HepG2 (cell line): Measurements from ENCODE around the gene NRSN2. TPM values are rescaled to one million over a fixed set of nuclear protein-coding genes. Genes with fewer than 3 reads are reported as not detected.

Experiments used
- DNMT3B ChIP-seq: conservative IDR thresholded peaks from 2 replicates; pipeline ENCODE4 v1.6.1; 2016; ENCODE audit warnings: missing biosample characterization, control low read depth
- ELF1 ChIP-seq: sonication (generic); formaldehyde crosslinking; IDR thresholded peaks from 2 replicates; pipeline ENCODE4 v1.4.0; 2020; ENCODE audit warnings: missing genetic modification reagents
- ERF ChIP-seq: IDR thresholded peaks from 2 replicates; pipeline ENCODE4 v1.6.1; 2018; ENCODE audit warnings: missing biosample characterization, missing genetic modification reagents
- GATAD2A ChIP-seq: IDR thresholded peaks from 2 replicates; pipeline ENCODE4 v1.6.1; 2016
- HBP1 ChIP-seq: IDR thresholded peaks from 2 replicates; pipeline ENCODE4 v1.6.1; 2016; ENCODE audit warnings: low read depth, control low read depth
- MXD4 ChIP-seq: IDR thresholded peaks from 2 replicates; pipeline ENCODE4 v1.6.1; 2016; ENCODE audit warnings: mild to moderate bottlenecking, missing biosample characterization, missing genetic modification reagents
- NR2C2 ChIP-seq: sonication (generic); formaldehyde crosslinking; IDR thresholded peaks from 2 replicates; pipeline ENCODE4 v1.4.0; 2020; ENCODE audit warnings: missing genetic modification reagents, mild to moderate bottlenecking, moderate library complexity, borderline replicate concordance
- RAD21 ChIP-seq: fragments of 450-650 bp; formaldehyde crosslinking; IDR thresholded peaks from 2 replicates; pipeline ENCODE4 v1.5.0; 2020; ENCODE audit warnings: mild to moderate bottlenecking
- SRSF4 ChIP-seq: fragments of 200-400 bp; formaldehyde crosslinking; IDR thresholded peaks from one replicate; pipeline ENCODE4 v1.6.1; 2018; ENCODE audit warnings: mild to moderate bottlenecking, low read depth, low read length, moderate library complexity; ENCODE audit not compliant: poor library complexity, severe bottlenecking
- ZNF235 ChIP-seq: sonication (generic); formaldehyde crosslinking; IDR thresholded peaks from 2 replicates; pipeline ENCODE4 v1.8.1; 2023; ENCODE audit warnings: mild to moderate bottlenecking, missing genetic modification reagents, borderline replicate concordance
- ZNF274 ChIP-seq: sonication (generic); formaldehyde crosslinking; IDR thresholded peaks from 2 replicates; pipeline ENCODE4 v1.5.1; 2020; ENCODE audit warnings: mild to moderate bottlenecking, missing genetic modification reagents
- ZNF746 ChIP-seq: sonication (generic); formaldehyde crosslinking; IDR thresholded peaks from 2 replicates; pipeline ENCODE4 v1.8.0; 2022; ENCODE audit warnings: mild to moderate bottlenecking, missing genetic modification reagents
- ZNF749 ChIP-seq: sonication (generic); formaldehyde crosslinking; IDR thresholded peaks from 2 replicates; pipeline ENCODE4 v1.8.0; 2022; ENCODE audit warnings: mild to moderate bottlenecking, missing genetic modification reagents, moderate library complexity, borderline replicate concordance
- ZNF768 ChIP-seq: sonication (generic); formaldehyde crosslinking; IDR thresholded peaks from 2 replicates; pipeline ENCODE4 v1.4.0; 2020; ENCODE audit warnings: missing genetic modification reagents
- ZSCAN21 ChIP-seq: sonication (generic); formaldehyde crosslinking; IDR thresholded peaks from 2 replicates; pipeline ENCODE4 v1.8.0; 2022; ENCODE audit warnings: mild to moderate bottlenecking, missing genetic modification reagents, moderate library complexity, borderline replicate concordance
- ZSCAN30 ChIP-seq: sonication (generic); formaldehyde crosslinking; IDR thresholded peaks from 2 replicates; pipeline ENCODE4 v1.5.0; 2020; ENCODE audit warnings: mild to moderate bottlenecking, missing genetic modification reagents
- polyA plus RNA-seq, 8 experiments: library from polyadenylated mRNA; depleted of rRNA in 3 of 8; stranded (reverse) in 7 of 8; unstranded in 1 of 8; fragments of >200 nt; fragmentation: Illumina TruSeq in 4 of 8; extraction: Trizol in 4 of 8; gene quantifications; 2 replicates each; pipeline versions ENCODE4 v1.2.1 to v1.2.3, GENCODE V29; 2011 to 2016; ENCODE audit warnings: low read depth in 4 of 8, missing spikeins in 1 of 8, mixed read lengths in 1 of 8; ENCODE audit not compliant: insufficient read depth in 1 of 8
- total RNA-seq, 5 experiments: library from RNA; depleted of rRNA; stranded (reverse); fragments of >200 nt; fragmentation: Illumina TruSeq; extraction: Trizol; gene quantifications; 2 replicates each; pipeline ENCODE4 v1.2.3, GENCODE V29; 2016; ENCODE audit warnings: low read depth in 1 of 5
- TF ChIP-seq, protein P1 (sequence below): sonication (generic); formaldehyde crosslinking; IDR thresholded peaks from 2 replicates; pipeline ENCODE4 v1.9.0; 2021; ENCODE audit warnings: mild to moderate bottlenecking, missing genetic modification reagents
- TF ChIP-seq, protein P2 (sequence below), 2 experiments: fragments of 450-650 bp in 1 of 2; sonication (generic) in 1 of 2; formaldehyde crosslinking; IDR thresholded peaks; 2 replicates each; pipeline versions ENCODE4 v1.5.0 to v1.8.0; 2020 to 2022; ENCODE audit warnings: mild to moderate bottlenecking in 1 of 2, missing genetic modification reagents in 1 of 2

The NRSN2 gene
- total and polyA plus RNA-seq, 2 of the 13 experiments (the other 11 are each of a cell fraction or from before 2014, with no cell fraction given): 32.3 to 49.4 TPM

- TF ChIP-seq HBP1 (no peak), RAD21 (no peak), ELF1 (CRISPR knock-in tag) (no peak), ZSCAN21 (CRISPR knock-in tag) (peak; percentile 18; the same call in 1 of the 2 replicates), ZNF235 (no peak), GATAD2A (CRISPR knock-in tag) (peak; percentile 54; the same call in 1 of the 2 replicates), ERF (CRISPR knock-in tag) (0 out of 2 replicates have a peak, but pooled peaks have one; percentile 3), DNMT3B (CRISPR knock-in tag) (peak; percentile 73; the same call in 1 of the 2 replicates), SRSF4 (no peak), ZNF746 (no peak; the same call in 1 of the 2 replicates), ZNF768 (CRISPR knock-in tag) (peak; percentile 70; the same call in 1 of the 2 replicates), MXD4 (CRISPR knock-in tag) (no peak), ZNF749 (no peak), ZSCAN30 (CRISPR knock-in tag) (no peak), ZNF274 (CRISPR knock-in tag) (no peak), NR2C2 (0 out of 2 replicates have a peak, but pooled peaks have one; percentile 21)
- TF ChIP-seq, protein P1, sequence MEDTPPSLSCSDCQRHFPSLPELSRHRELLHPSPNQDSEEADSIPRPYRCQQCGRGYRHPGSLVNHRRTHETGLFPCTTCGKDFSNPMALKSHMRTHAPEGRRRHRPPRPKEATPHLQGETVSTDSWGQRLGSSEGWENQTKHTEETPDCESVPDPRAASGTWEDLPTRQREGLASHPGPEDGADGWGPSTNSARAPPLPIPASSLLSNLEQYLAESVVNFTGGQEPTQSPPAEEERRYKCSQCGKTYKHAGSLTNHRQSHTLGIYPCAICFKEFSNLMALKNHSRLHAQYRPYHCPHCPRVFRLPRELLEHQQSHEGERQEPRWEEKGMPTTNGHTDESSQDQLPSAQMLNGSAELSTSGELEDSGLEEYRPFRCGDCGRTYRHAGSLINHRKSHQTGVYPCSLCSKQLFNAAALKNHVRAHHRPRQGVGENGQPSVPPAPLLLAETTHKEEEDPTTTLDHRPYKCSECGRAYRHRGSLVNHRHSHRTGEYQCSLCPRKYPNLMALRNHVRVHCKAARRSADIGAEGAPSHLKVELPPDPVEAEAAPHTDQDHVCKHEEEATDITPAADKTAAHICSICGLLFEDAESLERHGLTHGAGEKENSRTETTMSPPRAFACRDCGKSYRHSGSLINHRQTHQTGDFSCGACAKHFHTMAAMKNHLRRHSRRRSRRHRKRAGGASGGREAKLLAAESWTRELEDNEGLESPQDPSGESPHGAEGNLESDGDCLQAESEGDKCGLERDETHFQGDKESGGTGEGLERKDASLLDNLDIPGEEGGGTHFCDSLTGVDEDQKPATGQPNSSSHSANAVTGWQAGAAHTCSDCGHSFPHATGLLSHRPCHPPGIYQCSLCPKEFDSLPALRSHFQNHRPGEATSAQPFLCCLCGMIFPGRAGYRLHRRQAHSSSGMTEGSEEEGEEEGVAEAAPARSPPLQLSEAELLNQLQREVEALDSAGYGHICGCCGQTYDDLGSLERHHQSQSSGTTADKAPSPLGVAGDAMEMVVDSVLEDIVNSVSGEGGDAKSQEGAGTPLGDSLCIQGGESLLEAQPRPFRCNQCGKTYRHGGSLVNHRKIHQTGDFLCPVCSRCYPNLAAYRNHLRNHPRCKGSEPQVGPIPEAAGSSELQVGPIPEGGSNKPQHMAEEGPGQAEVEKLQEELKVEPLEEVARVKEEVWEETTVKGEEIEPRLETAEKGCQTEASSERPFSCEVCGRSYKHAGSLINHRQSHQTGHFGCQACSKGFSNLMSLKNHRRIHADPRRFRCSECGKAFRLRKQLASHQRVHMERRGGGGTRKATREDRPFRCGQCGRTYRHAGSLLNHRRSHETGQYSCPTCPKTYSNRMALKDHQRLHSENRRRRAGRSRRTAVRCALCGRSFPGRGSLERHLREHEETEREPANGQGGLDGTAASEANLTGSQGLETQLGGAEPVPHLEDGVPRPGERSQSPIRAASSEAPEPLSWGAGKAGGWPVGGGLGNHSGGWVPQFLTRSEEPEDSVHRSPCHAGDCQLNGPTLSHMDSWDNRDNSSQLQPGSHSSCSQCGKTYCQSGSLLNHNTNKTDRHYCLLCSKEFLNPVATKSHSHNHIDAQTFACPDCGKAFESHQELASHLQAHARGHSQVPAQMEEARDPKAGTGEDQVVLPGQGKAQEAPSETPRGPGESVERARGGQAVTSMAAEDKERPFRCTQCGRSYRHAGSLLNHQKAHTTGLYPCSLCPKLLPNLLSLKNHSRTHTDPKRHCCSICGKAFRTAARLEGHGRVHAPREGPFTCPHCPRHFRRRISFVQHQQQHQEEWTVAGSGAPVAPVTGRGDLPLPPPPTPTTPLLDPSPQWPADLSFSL: peak; percentile 79; the same call in 1 of the 2 replicates
- TF ChIP-seq, protein P2, sequence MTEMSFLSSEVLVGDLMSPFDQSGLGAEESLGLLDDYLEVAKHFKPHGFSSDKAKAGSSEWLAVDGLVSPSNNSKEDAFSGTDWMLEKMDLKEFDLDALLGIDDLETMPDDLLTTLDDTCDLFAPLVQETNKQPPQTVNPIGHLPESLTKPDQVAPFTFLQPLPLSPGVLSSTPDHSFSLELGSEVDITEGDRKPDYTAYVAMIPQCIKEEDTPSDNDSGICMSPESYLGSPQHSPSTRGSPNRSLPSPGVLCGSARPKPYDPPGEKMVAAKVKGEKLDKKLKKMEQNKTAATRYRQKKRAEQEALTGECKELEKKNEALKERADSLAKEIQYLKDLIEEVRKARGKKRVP (CRISPR knock-in tag; IDR thresholded peaks at IDR 0.05): peak in 1 of 2 experiments; percentile 78; a peak in 2 of 4 replicates
Observed at GRCh38 chr20:363319-364078, 16.6 kb downstream of the NRSN2 start (continued).
